ENCODE results near the gene GARNL3.

The GARNL3 gene

DNA sequence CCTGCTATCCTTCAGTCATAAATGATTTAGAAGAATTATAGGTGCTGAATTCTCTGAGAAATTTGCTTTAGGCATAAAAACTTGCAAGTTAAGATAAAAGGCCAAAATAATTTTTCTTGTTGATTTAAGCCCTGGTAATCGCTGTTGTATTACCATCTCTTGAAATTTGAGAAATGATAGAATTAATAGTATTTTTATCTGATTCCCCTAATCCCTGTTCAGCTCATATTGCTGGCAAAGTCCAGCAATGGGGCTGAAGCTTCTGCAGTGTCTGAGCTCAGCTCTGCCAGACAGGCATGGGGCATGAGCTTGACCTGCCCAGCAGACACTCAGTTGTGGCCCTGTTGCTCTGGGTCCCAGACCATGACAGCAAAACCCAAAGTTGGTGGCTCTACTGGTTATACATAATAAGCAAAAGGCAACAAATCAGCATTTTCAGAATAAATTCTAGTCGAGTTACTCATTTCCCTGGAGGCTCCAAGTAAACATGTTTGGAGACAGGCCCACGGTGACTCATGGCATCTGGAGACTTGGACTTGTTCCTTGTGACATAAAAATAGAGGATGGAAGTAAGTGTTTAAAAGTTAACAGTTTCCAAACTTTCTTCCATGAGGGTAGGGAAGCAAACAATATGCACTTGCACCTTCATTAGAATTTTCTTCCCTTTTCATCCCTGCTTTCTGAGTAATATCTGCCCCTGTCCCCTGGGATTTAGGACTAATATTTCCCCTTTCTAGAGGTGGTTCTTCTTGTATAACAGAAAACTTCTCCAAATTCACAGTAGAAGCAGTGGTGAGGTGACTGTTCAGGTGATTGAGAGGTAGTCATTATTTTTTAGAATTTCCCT lies 72.2 kb downstream of the GARNL3 start:
- no peaks in the 10 kb centered on the region for H3K9me3 ChIP-seq (ENCODE audit: low read depth, low read length)
- TF ChIP-seq FOXP2 (optimal IDR thresholded peaks at IDR 0.05; ENCODE audit: control extremely low read depth, extremely low read length, insufficient read depth) (no peak), POLR2AphosphoS5 (IDR thresholded peaks at IDR 0.05; ENCODE audit: borderline replicate concordance, low read depth, low read length) (no peak), EZH2 (IDR thresholded peaks at IDR 0.05) (no peak)
- no peak overlapping the region for H3K4me3 ChIP-seq
- H3K36me3 ChIP-seq (ENCODE audit: insufficient read depth, low read length) = no peaks in the 10 kb centered on the region
- DNase-seq (ENCODE audit: low read depth, low spot score) = no peak
- no peak overlapping the region for H3K27ac ChIP-seq
- H3K9ac ChIP-seq (ENCODE audit: insufficient read length) = no peak overlapping the region

DNA sequence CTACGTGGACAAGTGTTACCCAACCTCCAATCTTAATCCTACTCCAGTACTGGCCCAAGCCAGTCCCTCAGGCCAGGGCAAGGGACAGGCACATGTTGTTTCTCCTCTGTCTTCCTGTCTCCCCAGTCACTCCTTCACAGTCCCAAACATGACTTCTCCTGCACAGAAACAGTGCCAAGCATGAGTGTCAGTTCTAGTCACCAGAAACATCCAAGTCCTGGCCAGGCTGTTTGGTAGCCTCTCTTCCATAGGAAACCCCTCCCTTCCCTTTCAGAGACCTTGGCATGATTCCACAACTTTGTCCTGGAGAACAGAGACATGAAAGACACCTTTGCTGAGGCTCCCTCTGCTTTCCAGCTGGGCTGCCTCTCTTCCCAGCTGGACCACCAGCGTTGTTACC lies 76.1 kb downstream of the GARNL3 start:
- Histone ChIP-seq H3K36me3 (ENCODE audit: insufficient read depth, low read length) (no peaks in the 10 kb centered on the region), H3K9ac (ENCODE audit: insufficient read length) (no peak overlapping the region), H3K4me3 (no peak overlapping the region), H3K27ac (no peak overlapping the region), H3K9me3 (ENCODE audit: low read depth, low read length) (no peaks in the 10 kb centered on the region)
- DNase-seq (ENCODE audit: low read depth, low spot score) = no peak
- no peak for TF ChIP-seq EZH2 (IDR thresholded peaks at IDR 0.05)

GRCh38 chr9:127341152-127341551 lies 76.6 kb downstream of the GARNL3 start:
- Histone ChIP-seq H3K9ac (ENCODE audit: insufficient read length) (no peak overlapping the region), H3K36me3 (ENCODE audit: insufficient read depth, low read length) (no peaks in the 10 kb centered on the region), H3K27ac (no peak overlapping the region), H3K9me3 (ENCODE audit: low read depth, low read length) (no peaks in the 10 kb centered on the region), H3K4me3 (no peak overlapping the region)
- no peak for DNase-seq (ENCODE audit: low read depth, low spot score)
- TF ChIP-seq FOXP2 (optimal IDR thresholded peaks at IDR 0.05; ENCODE audit: control extremely low read depth, extremely low read length, insufficient read depth) = no peak
- TF ChIP-seq EZH2 (IDR thresholded peaks at IDR 0.05) = no peak
- TF ChIP-seq POLR2AphosphoS5 (IDR thresholded peaks at IDR 0.05; ENCODE audit: borderline replicate concordance, low read depth, low read length) = no peak

- H3K9me3 ChIP-seq (ENCODE audit: low read depth, low read length) = no peaks in the 10 kb centered on the region
- no peak for DNase-seq (ENCODE audit: low read depth, low spot score)
- no peaks in the 10 kb centered on the region for H3K36me3 ChIP-seq (ENCODE audit: insufficient read depth, low read length)
- no peak overlapping the region for H3K9ac ChIP-seq (ENCODE audit: insufficient read length)
- H3K4me3 ChIP-seq = no peak overlapping the region
- TF ChIP-seq EZH2 (IDR thresholded peaks at IDR 0.05) = no peak
- TF ChIP-seq FOXP2 (optimal IDR thresholded peaks at IDR 0.05; ENCODE audit: control extremely low read depth, extremely low read length, insufficient read depth) = no peak
- TF ChIP-seq POLR2AphosphoS5 (IDR thresholded peaks at IDR 0.05; ENCODE audit: borderline replicate concordance, low read depth, low read length) = no peak
- H3K27ac ChIP-seq = no peak overlapping the region
These were observed 79.9 kb downstream of the GARNL3 start for GRCh38 chr9:127344368-127345000.

- Histone ChIP-seq H3K4me3 (no peak overlapping the region), H3K27ac (no peak overlapping the region), H3K36me3 (ENCODE audit: insufficient read depth, low read length) (no peaks in the 10 kb centered on the region), H3K9me3 (ENCODE audit: low read depth, low read length) (no peaks in the 10 kb centered on the region), H3K9ac (ENCODE audit: insufficient read length) (no peak overlapping the region)
- DNase-seq (ENCODE audit: low read depth, low spot score) = no peak
- no peak for TF ChIP-seq FOXP2 (optimal IDR thresholded peaks at IDR 0.05; ENCODE audit: control extremely low read depth, extremely low read length, insufficient read depth)
- TF ChIP-seq POLR2AphosphoS5 (IDR thresholded peaks at IDR 0.05; ENCODE audit: borderline replicate concordance, low read depth, low read length) = no peak
- no peak for TF ChIP-seq EZH2 (IDR thresholded peaks at IDR 0.05)
These were observed 81.0 kb downstream of the GARNL3 start for GRCh38 chr9:127345566-127345965.

GRCh38 chr9:127346584-127346983 lies 82.0 kb downstream of the GARNL3 start:
- H3K27ac ChIP-seq = no peak overlapping the region
- DNase-seq (ENCODE audit: low read depth, low spot score) = no peak
- no peaks in the 10 kb centered on the region for H3K9me3 ChIP-seq (ENCODE audit: low read depth, low read length)
- H3K4me3 ChIP-seq = no peak overlapping the region
- no peaks in the 10 kb centered on the region for H3K36me3 ChIP-seq (ENCODE audit: insufficient read depth, low read length)
- no peak for TF ChIP-seq EZH2 (IDR thresholded peaks at IDR 0.05)
- no peak for TF ChIP-seq FOXP2 (optimal IDR thresholded peaks at IDR 0.05; ENCODE audit: control extremely low read depth, extremely low read length, insufficient read depth)
- H3K9ac ChIP-seq (ENCODE audit: insufficient read length) = no peak overlapping the region

- Histone ChIP-seq H3K27ac (no peak overlapping the region), H3K9me3 (ENCODE audit: low read depth, low read length) (no peaks in the 10 kb centered on the region), H3K4me3 (no peak overlapping the region), H3K9ac (ENCODE audit: insufficient read length) (no peak overlapping the region), H3K36me3 (ENCODE audit: insufficient read depth, low read length) (no peaks in the 10 kb centered on the region)
- TF ChIP-seq FOXP2 (optimal IDR thresholded peaks at IDR 0.05; ENCODE audit: control extremely low read depth, extremely low read length, insufficient read depth) (no peak), POLR2AphosphoS5 (IDR thresholded peaks at IDR 0.05; ENCODE audit: borderline replicate concordance, low read depth, low read length) (no peak), EZH2 (IDR thresholded peaks at IDR 0.05) (no peak)
- no peak for DNase-seq (ENCODE audit: low read depth, low spot score)
These were observed 83.5 kb downstream of the GARNL3 start for GRCh38 chr9:127347831-127348776.

DNA sequence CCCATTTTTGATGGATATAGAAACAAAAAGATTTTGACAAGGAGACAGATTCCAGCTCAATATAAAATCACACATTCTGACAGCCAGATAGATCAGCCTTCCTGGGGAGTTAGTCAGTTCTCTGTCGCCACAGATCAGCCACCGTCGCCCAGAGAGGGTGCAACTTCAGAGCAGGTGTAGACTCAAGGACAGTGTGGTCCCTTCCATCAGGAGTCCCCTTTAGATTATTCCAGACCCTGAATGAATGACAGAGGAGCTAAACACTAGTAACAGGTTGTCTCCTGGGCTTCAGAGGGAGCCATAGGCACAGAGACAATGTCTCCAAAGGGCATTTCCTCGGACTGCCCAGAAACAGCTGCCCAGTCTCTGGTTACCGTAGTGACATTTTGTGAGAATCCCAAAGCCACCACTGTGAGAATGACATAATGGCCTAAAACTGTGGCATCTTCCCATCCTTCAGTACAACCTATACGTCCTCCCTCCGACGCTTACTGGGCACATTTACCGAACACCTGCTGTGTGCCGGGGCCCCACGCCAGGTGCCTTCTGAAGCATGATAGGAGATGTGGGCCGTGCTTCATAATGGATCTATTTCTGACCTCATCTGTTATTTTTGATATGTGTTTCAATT lies 85.0 kb downstream of the GARNL3 start:
- Histone ChIP-seq H3K36me3 (ENCODE audit: insufficient read depth, low read length) (no peaks in the 10 kb centered on the region), H3K4me3 (no peak overlapping the region), H3K27ac (no peak overlapping the region), H3K9me3 (ENCODE audit: low read depth, low read length) (no peaks in the 10 kb centered on the region), H3K9ac (ENCODE audit: insufficient read length) (no peak overlapping the region)
- no peak for DNase-seq (ENCODE audit: low read depth, low spot score)
- TF ChIP-seq EZH2 (IDR thresholded peaks at IDR 0.05) (no peak), FOXP2 (optimal IDR thresholded peaks at IDR 0.05; ENCODE audit: control extremely low read depth, extremely low read length, insufficient read depth) (no peak), POLR2AphosphoS5 (IDR thresholded peaks at IDR 0.05; ENCODE audit: borderline replicate concordance, low read depth, low read length) (no peak)
